Psoas muscle (tissue), 8 donors: ENCODE measurements around the gene SH3D19. TPM values are rescaled to one million over a fixed set of nuclear protein-coding genes. Genes with fewer than 3 reads are reported as not detected.

Experiments
- ATAC-seq, 4 donors: fragments of 200-7000 bp; cut with Tn5 transposase; one replicate each; pipeline ENCODE4 v1.9.1; 2020; ENCODE audit warnings: moderate library complexity in 3 of 4, mild to moderate bottlenecking in 2 of 4
- DNase-seq, 2 donors: peaks; one replicate each; pipeline ENCODE4 v3.0.0-alpha.2; 2020
- H3K27ac ChIP-seq: fragments of 200-600 bp; one replicate; pipeline ENCODE4 v1.8.0; 2022
- H3K27me3 ChIP-seq, 3 donors: fragments of 200-600 bp in 1 of 3; one replicate each; pipeline versions ENCODE4 v1.6.1 to v1.8.0; 2013 to 2022; ENCODE audit warnings: low read length in 2 of 3, mild to moderate bottlenecking in 2 of 3, moderate library complexity in 1 of 3; ENCODE audit not compliant: insufficient read depth in 3 of 3
- H3K36me3 ChIP-seq, 2 donors: fragments of 200-600 bp in 1 of 2; one replicate each; pipeline versions ENCODE4 v1.6.1 to v1.8.0; 2013 to 2022; ENCODE audit warnings: low read depth in 1 of 2, mild to moderate bottlenecking in 1 of 2, moderate library complexity in 1 of 2; ENCODE audit not compliant: insufficient read depth in 1 of 2
- H3K4me1 ChIP-seq: fragments of 200-600 bp; one replicate; pipeline ENCODE4 v1.8.0; 2022
- H3K4me3 ChIP-seq: fragments of 200-600 bp; one replicate; pipeline ENCODE4 v1.8.0; 2022; ENCODE audit warnings: mild to moderate bottlenecking
- H3K9me3 ChIP-seq: fragments of 200-600 bp; one replicate; pipeline ENCODE4 v1.8.0; 2022
- WGBS, 3 donors: extraction: QIAGEN DNeasy Blood & Tissue Kit; methylation state at CpG; one replicate each; pipeline versions ENCODE4 v1.1.6 to v1.1.7; 2013; 5-methylcytosine and 5-hydroxymethylcytosine counted together
- intact Hi-C, 2 donors: fragments of 100-400 bp; cut with DNase I; formaldehyde crosslinking; loops; one replicate each; pipeline versions ENCODE4 v1.11.0 to v1.14.2; 2022
- polyA plus RNA-seq, 3 donors: library from polyadenylated mRNA; stranded (reverse); fragments of 200-250 nt; gene quantifications; one replicate each; pipeline ENCODE4 v1.2.3, GENCODE V29; 2013
- total RNA-seq, 4 donors: library from RNA; stranded (reverse); fragmentation: NEBNext Ultra II Directional in 2 of 4; extraction: Animal tissue kit (Norgen Biotek cat#: 25700) in 2 of 4; gene quantifications; one replicate each; pipeline versions ENCODE4 v1.2.1 to v1.2.4, GENCODE V29; 2021 to 2023
- TF ChIP-seq, protein P1 (sequence below): fragments of 200-600 bp; IDR thresholded peaks from one replicate; pipeline ENCODE4 v1.8.0; 2022; ENCODE audit warnings: antibody characterized with exemption
- donor health status: healthy with polysubstance abuse.
- donor health status: DM: no; HTN: no; CAD: no; lungs with moderate emphysema.
- donor health status: Bipolar disorder and iron deficiency.
- donor health status: healthy.
- donor health status: DM: yes; HTN: yes; CAD: no.
- donor health status: DM: no; HTN: no; CAD: no.
- donor health status: DM: no; HTN: no; CAD: no.
- donor health status: DM: yes; HTN: yes; CAD: no.

SH3D19 gene
- total and polyA plus RNA-seq, 7 donors, result 7.0 to 59.0 (median 26.9) TPM

DNA sequence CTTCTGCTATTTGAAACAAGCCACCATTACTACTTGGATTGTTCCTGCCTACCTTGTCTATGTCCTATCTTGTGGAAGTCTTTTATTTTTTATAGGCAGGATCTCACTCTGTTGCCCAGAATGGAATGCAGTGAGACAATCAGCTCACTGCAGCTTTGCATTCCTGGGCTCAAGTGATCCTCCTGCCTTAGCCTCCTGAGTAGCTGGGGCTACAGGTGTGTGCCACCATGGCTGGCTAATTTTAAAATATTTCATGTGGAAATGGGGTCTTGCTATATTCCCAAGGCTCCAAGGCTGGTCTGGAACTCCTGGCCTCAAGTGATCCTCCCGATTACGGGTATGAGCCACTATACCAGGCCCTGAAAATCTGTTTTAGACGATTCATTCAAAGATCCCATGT, 218.3 kb downstream of the SH3D19 start:
- H3K27ac ChIP-seq, result no peak overlapping the region
- DNase-seq (no peak), ATAC-seq (no peak)
- TF ChIP-seq, protein P1, sequence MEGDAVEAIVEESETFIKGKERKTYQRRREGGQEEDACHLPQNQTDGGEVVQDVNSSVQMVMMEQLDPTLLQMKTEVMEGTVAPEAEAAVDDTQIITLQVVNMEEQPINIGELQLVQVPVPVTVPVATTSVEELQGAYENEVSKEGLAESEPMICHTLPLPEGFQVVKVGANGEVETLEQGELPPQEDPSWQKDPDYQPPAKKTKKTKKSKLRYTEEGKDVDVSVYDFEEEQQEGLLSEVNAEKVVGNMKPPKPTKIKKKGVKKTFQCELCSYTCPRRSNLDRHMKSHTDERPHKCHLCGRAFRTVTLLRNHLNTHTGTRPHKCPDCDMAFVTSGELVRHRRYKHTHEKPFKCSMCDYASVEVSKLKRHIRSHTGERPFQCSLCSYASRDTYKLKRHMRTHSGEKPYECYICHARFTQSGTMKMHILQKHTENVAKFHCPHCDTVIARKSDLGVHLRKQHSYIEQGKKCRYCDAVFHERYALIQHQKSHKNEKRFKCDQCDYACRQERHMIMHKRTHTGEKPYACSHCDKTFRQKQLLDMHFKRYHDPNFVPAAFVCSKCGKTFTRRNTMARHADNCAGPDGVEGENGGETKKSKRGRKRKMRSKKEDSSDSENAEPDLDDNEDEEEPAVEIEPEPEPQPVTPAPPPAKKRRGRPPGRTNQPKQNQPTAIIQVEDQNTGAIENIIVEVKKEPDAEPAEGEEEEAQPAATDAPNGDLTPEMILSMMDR, result no peak
- peaks cover 6 to 66% of the 10 kb centered on the region in 2 donors for H3K36me3 ChIP-seq
- H3K4me3 ChIP-seq, result no peak overlapping the region
- intact Hi-C loops, result no loop called here
- no peaks in the 10 kb centered on the region for H3K27me3 ChIP-seq
- H3K4me1 ChIP-seq, result peaks cover under 1% of the 10 kb centered on the region
- H3K9me3 ChIP-seq, result no peaks in the 10 kb centered on the region
- WGBS, 3 donors, result 95 to 98% (median 96%) methylated on average over 3 of the region's 3 CpGs

DNA sequence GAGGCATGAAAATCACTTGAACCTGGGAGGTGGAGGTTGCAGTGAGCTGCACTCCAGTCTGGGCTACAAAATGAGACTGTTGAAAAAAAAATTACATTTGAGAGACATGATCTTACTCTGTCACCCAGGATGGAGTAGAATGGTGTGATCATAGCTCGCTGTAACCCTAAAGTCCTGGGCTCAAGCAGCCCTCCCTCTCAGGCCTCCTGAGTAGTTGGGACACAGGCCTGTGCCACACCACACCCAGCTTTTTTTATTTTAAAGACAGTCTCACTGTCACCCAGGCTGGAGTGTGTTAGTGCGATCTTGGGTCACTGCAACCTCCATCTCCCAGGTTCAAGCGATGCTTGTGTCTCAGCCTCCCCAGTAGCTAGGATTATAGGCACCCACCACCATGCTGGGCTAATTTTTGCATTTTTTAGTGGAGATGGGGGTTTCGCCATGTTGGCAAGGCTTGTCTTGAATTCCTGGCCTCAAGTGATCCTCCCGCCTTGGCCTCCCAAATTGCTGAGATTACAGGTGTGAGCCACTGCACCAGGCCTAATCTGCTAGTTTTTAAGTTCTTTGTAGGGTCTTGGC, 219.9 kb downstream of the SH3D19 start:
- intact Hi-C loops, result no loop called here
- H3K4me3 ChIP-seq, result no peak overlapping the region
- TF ChIP-seq, protein P1, result no peak
- H3K27ac ChIP-seq, result no peak overlapping the region
- H3K9me3 ChIP-seq, result no peaks in the 10 kb centered on the region
- DNase-seq, result no peak
- ATAC-seq, result peak; percentile 18 to 35 (median 30)
- peaks cover 6 to 81% of the 10 kb centered on the region in 2 donors for H3K36me3 ChIP-seq
- H3K4me1 ChIP-seq, result peaks cover 16% of the 10 kb centered on the region
- H3K27me3 ChIP-seq, result no peaks in the 10 kb centered on the region
- 94 to 97% (median 95%) methylated on average over 5 of the region's 5 CpGs for WGBS, 3 donors

DNA sequence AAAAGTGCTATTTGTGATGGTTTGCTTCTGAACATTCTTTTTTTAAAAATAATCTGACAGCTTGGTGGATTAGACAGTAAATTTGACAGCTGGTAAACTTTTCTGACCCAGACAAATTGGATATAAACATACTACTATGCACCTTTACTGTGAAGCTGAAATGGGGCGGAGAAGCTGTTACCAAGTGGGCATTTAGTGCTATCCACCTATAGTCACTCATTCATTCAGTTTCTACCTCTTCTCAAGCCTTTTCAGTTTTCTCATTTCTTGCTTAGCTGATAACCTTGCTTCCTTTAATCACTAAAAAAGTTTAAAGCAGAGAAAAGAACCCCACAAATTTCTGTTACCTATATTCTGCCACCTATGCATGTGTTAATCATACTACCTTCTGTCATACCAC, 220.8 kb downstream of the SH3D19 start:
- ATAC-seq, result no peak
- Histone ChIP-seq H3K9me3 (no peaks in the 10 kb centered on the region), H3K36me3 (peaks cover 6 to 83% of the 10 kb centered on the region in 2 donors), H3K4me3 (no peak overlapping the region), H3K27me3 (no peaks in the 10 kb centered on the region), H3K27ac (no peak overlapping the region), H3K4me1 (peaks cover 16% of the 10 kb centered on the region)
- intact Hi-C loops, result no loop called here
- DNase-seq, result no peak
- TF ChIP-seq, protein P1, result no peak
- 92 to 100% (median 97%) methylated on average over 1 of the region's 1 CpG for WGBS, 3 donors

DNA sequence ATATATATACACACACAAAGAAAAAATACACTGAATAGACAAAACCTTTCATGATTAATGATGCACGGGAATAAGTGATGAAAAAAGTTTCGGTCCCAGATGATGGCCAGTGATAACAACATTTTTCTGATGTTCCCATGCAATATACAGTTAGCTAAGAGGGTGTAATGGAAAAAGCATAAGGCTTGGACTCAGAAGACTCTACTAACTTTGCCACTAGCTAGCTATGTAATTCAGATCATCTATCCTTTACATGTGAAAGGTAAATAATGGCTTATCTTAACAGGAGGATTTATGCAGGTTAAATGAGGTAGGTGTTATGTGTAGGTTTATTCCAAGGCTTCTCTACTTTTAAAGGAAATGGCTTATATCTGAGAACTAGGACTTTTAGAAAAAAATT, 221.6 kb downstream of the SH3D19 start:
- Histone ChIP-seq H3K4me3 (no peak overlapping the region), H3K4me1 (peaks cover 19% of the 10 kb centered on the region), H3K27ac (no peak overlapping the region), H3K9me3 (no peaks in the 10 kb centered on the region), H3K36me3 (peaks cover 6 to 83% of the 10 kb centered on the region in 2 donors), H3K27me3 (no peaks in the 10 kb centered on the region)
- 80 to 84% (median 82%) methylated on average over 2 of the region's 2 CpGs for WGBS, 3 donors
- TF ChIP-seq, protein P1, result no peak
- ATAC-seq (no peak), DNase-seq (no peak)
- intact Hi-C loops, result no loop called here

DNA sequence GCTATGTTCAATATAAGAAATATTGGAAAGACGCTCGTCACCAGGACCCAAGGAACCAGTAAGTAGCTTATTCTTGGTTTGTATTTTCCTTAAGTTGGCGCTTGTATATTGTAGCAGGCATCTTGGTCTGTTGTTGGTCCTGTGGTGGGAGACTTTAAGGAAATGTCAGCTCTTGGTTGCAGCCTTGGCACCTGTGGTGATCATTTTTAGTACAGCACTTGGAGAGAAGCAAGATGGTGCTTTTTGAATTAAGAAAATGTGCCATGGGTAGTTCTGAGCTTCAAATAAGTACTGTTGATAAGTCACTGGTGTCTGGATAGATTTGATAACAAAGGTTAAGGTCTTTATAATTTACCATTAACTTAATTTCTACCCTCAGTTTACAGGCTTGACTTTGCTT, 224.9 kb downstream of the SH3D19 start:
- Histone ChIP-seq H3K4me3 (peak overlapping the region; percentile 96), H3K9me3 (no peaks in the 10 kb centered on the region), H3K27ac (peak overlapping the region; percentile 95), H3K4me1 (peaks cover 19% of the 10 kb centered on the region), H3K27me3 (no peaks in the 10 kb centered on the region), H3K36me3 (peaks cover 6 to 52% of the 10 kb centered on the region in 2 donors)
- DNase-seq (no peak), ATAC-seq (no peak)
- WGBS, 3 donors, result 14 to 18% (median 15%) methylated on average over 3 of the region's 3 CpGs
- TF ChIP-seq, protein P1, result no peak
- intact Hi-C loops, result no loop called here
